NCI-H345 (cell line): ENCODE measurements around the gene CTBP2.

Source experiments
- DNase-seq: peaks from one replicate; lab custom pipeline; 2025; lab: John Stamatoyannopoulos, UW

Gene CTBP2

DNA sequence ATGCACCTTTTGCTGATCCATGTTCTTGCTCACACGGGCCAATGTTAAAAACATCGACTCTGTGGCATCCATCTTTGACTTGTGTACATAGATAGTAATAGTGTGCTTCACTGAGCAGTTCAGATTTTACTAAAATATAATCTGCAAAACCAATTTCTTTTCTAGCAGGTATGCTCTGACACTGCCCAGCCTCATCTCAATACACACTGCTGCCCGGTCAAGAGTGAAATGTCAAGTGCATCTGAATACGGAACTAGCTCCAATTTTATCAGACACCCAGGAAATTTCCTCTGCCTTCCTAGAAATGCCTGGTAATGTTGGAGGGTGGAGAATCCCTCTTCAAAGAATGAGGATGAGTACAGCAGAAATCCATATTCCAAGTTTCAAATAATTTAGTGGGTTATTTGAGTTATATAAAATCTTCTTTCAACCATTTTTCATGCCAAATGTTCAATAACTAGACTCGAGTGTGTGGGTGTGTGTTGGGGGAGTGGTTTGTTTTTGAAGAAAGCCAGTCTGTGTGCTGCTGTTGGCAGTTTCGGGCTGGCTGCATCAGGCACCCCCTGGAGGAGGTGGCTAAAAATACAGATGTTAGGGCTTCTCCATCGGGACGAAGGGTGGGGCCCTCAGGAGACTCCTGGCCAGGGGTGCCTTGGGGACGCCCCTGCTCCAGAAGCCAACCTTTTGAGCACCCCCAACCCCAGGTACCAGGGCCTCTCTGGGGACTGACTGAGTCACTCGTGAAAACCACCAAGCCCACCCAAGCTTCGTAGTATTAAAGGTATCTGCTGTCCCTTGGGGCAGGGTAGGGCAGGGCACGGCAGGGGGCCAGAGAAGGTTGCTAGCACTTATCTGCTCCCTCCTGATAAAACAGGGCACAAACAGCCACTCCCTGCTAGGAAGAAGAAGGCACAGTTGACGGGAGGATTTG lies 15.4 kb downstream of the CTBP2 start:
- DNase-seq = peak; percentile 5

DNA sequence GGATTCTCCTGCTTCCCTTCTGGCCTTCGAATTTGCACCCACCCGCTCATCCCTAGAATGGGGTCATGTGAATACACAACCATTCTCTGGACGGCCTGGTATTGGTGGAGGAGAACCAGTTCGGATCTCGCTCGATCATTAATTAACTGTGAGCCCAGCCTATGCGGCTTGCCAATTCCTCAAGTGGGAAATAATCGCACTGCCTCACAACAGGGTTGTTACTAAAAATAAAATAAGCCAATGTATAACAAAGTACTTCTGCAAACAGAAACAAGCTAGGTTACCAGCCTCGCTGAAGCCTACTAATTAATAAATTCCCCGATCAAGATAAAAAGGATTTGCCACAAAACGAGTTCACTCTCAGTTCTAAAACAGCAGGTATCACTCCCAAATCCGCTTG lies 16.2 kb downstream of the CTBP2 start:
- no peak for DNase-seq

DNA sequence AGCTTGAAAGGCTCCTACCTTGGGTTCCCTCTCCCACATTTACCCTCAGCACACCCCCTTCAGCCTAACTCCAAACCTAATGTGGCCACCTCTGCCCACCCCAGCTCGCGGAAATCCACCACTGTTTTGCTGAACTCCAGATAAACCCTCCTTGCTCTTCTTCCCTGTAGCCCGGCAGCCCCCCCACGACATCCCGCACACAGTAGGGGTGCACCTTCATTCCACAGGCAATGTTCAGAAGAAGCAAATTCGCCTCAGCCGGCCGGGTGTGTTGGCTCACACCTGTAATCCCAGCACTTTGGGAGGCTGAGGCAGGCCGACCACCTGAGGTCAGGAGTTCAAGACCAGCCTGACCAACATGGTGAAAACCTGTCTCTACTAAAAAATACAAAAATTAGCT lies 17.4 kb downstream of the CTBP2 start:
- no peak for DNase-seq

DNA sequence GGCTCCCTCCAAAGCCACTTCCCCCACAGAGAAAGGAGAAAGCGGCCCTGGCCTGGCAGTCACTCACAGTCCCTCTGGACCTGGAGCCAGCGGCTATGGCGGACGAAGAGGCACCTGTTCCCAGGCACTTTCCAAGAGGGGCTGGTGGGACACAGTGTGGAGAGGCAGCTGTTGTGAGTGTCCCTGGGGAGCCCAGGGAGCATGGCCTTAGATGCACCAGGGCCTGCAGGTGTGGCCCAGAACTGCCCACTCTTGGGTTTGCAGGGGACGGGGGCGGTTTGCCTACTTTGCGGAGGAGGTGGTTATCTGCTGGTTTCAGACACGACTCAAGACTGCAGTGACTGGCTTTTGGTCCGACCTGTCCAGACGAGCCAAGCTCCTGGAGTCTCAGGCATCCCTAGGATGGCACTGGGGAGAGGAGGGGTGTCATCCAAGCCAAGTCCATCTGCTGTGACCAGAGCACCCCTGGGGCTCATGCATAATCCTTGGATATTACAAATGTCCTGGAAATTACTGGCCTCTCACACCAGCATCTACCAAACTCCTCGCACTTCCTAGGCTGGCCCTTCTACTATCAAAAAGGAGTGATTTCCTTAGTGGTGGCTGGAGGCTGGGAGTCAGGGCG lies 18.4 kb downstream of the CTBP2 start:
- DNase-seq = no peak

DNA sequence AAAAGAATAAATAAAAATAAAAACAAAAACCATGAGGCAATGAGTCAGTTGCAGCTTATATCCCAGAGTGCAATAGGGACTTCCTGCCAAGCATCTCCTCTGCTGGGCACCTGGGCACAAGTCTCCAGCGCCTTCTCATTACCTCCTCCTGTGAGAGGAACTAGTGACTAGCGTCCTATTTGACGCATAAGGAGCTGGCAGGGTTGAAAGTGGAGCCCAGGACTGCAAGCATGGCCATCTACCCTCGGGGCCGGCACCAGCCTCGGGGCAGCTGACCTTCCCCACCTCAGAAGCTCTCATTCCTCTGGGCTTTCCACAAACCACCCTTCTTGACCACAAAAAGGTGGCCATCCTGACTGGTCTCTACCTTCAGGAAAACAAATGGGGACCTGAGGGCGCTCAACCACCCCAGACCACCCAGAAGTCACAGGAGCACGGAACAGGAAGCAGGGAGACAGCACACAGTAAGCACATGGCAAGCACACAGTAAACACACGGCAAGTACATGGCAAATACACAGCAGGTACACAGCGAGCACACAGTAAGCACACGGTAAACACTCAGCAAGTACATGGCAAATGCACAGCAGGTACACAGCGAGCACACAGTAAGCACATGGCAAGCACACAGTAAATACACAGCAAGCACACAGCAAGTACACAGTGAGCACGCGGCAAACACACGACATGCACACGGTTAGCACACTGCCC lies 19.1 kb downstream of the CTBP2 start:
- no peak for DNase-seq

DNA sequence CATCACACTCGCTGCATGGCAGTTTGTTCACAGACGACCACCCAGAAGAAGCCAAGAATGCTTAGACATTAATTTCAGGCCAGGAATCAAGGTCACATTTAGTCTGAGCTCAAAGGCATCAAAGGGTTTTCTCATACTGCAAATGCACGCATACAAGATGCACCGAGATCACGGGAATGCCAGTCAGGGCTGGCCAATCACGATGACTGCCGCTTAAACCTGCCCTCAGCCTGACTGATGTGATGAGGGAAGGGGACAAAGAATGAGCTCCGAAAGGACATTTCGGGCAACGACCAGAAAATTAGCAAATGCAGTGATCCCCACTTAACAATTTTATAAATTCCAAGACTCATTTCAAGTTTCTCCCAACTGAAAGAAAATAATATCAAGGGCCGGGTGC lies 20.2 kb downstream of the CTBP2 start:
- DNase-seq = no peak

DNA sequence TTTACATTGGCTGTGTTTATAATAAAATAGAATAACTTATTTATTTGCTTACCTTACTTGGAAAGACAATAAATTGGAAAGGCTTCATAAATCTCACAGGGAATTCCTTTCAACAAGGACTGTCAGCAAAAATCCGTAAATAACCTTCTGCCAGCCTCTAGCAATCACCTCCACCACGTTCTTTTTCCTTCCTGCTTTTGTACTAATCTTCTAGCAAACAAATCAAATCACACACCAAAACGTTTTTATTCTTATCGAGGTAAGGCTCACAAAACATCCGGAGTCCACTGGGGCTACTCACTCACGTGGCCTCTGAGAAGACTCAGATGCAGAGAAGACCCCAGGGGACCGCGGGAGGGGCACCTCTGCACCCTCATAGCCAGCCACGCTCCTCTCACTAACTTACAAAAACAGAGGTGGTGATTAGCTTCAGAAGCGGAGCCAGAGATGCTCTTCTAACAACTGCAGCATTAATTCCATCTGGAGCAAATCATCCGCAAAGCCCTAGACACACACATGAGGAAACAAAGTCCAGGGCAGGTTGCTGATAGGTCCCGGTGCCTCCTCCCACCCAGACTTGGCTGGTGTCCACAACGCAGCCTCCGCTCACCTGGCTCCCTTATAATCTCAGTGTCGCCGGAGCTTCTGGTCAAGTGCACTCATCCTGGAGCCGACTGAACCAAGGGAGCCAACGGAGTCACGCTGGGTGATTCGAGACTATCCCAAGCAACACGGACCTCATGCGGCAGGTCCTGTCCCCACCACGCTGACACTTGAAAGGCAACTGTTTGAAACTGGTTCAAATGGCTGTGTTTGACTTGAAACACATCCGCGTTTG lies 22.5 kb downstream of the CTBP2 start:
- peak; percentile 80 for DNase-seq

DNA sequence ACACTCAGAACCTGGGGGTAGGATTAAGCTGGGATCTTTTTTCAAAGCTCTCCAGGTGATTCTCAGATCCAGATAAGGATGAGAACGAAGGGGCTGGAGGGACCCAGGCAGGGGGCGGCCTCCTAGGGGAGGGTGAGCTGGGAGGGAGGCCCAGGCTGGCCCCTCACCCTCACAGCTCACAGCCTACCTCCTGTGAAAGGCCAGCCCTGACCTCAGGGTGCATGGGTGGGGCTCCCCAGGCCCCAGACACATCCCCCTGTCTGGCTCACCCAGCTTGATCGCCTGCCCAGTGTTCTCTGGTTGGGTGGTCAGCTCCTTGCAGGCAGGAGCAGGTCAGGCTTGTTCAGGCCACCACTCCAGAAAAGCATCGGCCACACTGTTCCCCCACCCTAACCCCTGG lies 24.3 kb downstream of the CTBP2 start:
- no peak for DNase-seq

DNA sequence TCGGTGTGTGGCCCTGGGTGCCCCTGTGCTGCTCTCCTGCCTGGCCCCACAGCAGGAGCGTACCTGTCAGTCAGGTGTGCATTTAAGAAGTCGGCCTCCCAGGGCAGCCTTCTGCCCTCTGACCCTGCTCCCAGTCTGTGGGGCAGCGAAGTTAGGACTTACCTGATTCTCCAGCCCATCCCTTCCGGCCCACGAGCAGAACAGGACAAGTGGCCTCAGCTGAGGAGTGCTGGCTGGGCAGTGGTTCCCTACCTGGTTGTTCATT lies 24.7 kb downstream of the CTBP2 start:
- DNase-seq = no peak

DNA sequence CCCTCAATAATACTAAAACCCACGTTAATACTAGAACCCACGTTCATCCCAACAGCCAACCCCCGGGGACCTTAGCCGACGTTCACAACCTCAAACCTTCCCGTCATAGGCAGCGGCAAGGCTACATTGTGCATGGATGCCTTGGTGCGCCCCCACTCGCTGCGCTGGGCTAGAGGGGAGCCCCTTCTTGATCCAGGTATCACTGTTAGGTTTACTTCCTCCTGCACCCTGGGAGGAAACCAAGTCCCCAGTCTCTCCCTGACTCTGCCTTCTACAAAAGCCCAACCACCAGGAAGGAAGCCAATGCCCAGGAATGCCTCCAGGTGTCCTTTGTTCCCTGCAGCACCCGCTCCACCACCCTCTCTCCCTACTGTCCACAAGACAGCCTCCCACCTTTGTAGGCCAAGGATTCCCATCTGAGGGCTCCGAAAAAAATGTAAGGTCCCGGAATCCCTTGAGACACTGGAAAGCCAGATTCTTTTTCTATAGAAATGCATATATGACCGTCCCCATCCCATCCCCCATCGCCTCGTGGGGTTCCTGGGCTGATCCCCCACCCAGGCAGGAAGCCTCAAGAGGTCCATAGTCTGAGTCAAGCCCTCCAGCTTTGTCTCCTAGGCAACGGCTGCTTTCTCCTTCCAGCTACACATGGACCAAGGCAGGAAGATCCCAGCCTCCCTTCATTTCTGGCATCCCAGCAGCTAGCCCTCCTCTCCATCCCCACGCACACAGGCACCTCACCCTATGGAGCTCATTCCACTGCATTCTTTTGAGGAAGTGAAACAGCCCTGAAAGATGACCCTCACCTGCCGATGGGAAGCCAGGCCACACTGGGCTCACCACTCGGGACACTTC lies 25.2 kb downstream of the CTBP2 start:
- DNase-seq = no peak

DNA sequence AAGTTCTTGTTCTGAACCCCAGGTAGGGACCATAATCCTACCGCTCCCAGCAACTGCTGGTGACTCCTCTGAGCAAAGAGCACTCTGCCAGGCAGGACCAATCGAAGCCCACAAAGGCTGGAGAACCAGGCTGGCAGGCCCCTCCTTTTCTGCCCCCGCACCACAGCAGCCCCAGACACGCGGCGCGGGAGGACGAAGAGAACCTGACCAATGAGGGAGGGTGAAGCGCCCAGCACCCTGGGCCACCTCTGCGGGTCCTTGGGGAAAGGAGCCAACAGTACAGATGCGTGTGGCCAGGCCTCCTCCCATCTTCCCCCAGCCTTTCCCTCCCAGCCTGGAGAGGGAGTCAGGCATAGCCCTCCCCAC lies 25.9 kb downstream of the CTBP2 start:
- DNase-seq = no peak

DNA sequence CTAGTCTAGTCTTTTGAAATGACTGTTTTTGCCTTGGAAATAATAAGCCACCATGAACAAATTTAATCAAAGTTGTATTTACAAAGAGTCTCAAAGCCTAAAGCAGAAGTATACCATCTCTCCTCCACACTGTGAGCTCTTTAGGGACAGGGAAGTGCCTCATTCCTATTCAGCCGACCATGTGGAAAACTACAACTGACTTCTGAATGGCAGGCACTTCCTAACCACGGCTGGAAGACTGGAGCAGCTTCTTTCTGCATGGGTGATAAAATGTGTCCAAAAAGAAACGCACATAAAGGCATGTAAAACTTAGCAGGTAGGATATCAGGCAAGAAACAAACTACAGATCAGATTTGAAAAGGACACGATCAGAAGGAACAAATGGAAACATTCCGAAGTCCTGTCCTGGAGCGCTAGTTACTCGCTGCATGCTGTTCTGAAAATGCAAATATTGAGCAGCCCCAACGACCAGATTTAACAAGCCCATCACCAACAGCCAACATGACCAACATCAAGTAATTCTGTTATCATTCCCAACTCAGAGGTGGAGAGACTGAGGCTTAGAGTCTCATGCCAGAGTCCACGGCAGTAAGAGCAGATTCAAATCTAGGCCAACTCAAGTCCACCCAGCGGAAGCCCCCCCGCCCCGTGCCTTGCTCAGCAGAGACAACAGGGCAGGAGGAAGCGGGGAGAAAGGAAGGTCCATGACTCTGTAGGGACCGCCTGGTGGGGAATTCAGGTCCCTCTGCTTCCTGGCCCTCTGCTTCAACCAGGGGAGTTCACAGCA lies 26.5 kb downstream of the CTBP2 start:
- no peak for DNase-seq

DNA sequence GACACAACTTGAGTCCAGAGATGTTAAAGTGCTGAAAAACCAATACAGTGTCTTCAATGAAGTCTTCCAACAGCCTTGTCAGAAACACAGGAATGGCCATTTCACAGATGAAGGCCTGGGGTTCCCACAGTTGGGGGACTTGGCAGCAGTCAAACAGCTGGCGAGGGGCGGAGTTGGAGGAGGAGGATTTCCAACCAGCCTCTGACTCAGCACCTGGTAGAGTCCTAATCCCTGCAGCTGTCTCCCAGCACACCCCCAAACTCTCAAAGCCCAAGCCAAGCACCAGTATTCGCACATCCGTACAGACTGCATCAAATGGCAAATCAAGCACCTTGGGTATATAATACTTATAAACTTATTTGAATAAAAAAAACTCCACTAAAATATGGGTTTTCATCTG lies 28.0 kb downstream of the CTBP2 start:
- DNase-seq = no peak

DNA sequence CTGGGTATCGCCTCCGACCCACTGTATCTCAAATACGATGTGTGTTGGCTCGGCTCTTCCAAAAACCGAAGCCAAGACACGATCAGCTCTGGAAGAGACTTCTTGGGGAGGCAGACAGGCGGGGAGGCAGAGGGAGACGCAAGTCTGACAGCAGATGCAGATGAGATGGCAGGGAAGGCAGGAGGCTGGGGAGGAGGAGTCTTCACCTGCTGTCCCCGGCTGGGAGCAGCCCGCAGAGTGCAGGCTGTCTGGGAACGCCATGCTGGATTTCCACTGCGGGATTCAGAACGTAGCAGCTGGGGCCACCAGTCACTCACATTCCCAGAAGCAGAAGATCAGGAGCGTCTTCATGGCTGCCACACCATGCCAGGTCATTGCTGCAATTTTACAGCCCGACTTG lies 29.4 kb downstream of the CTBP2 start:
- no peak for DNase-seq

DNA sequence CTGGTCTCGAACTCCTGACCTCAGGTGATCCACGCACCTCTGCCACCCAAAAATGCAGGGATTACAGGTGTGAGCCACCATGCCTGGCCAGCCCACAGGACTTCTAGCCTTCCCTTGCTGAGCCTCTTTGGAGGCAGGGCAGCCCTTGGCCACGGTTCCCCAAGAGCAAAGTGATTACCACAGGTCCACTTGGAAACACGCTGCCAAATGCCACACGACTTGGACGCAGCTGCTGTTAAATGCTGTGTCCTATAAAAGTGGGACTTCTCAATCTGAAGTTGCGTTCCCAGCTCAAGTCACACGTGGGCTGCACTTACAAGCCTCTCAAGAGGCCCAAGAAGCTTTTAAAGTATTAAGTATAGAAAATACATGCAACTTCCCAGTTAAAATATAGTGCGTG lies 30.1 kb downstream of the CTBP2 start:
- no peak for DNase-seq

DNA sequence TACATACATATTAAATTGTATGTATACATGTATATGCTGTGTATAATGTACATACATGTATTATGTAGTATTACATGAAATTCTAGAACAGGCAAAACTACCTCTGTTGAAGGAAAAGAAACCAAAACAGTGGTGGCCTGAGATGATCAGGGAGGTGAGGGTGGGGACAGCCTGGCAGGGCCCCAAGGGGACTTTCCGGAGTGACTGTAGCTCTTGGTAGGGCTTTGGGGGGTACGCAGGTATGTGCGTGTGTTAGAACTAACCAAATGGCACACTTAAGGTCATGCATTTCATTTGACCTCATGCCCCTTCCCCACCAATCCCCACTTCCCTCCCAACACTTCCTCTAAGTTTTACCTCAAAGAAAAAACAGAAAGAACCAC lies 31.3 kb downstream of the CTBP2 start:
- DNase-seq = no peak

DNA sequence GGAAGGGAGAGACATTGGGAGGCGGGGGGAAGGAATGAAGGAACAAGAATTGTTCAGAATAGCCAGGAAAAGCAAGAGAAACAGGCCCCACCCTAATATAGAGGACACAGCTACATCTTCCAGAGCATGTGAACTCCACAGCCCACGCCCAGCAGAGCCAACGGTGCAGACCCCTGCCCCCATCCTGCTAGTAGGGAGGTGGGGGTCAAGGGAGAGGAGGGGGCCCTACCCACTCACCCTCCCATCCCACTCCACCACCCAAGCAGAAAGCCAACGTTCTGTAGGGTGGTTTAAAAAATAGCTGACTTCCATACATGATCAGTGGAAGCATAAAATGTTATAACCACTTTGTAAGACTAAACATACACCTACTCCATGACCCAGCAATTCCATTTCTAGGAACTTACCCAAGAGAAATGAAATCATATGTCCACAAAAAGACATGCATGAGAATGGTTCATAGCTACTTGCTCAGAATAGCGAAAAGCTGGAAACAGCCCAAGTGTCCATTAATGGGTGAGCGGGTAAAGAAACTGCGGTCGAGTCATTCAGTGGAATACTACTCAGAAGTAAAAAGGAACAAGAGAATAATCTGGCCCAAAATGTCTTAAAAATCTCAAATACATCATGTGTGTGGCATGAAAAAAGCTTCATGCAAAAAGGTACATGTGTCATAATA lies 31.8 kb downstream of the CTBP2 start:
- DNase-seq = no peak

DNA sequence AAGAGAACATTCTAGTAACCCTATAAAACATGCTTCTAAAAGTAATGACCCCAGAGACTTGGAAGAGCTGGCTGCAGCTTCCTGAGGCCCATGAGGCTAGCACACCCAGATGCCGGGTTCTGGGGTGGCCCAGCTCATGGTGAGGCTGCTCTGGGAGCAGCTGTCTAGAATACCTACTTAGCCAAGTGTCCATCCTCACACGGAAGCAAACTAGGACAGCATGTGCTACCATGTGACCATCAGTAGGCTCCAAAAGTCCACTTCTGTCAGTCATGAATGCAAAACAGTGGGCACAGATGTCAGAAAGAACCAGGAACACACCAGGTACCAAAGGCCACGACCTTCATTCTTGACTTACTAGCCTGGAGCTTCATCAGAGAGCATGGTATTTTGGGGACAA lies 32.4 kb downstream of the CTBP2 start:
- DNase-seq = no peak

DNA sequence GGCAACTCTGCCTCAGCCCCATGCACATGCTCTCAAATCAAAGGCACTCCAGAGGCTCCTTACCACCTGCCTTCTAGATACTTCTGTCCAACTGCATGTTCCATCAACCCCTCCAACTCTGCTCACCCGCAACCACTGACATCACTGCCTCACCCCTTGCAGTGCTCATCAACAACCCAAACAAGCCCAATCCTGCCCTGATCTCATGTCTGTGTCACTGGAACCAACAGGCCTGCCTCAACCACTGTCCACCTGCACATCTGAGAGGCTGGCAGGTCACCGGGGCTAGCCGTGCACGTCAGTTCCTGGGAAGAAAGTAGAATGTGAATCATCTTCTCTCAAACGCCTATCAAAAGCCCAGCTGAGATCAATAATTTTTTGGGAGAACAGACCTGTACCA lies 33.3 kb downstream of the CTBP2 start:
- DNase-seq = no peak
